ENCODE results near the gene PRSS48.

DNA sequence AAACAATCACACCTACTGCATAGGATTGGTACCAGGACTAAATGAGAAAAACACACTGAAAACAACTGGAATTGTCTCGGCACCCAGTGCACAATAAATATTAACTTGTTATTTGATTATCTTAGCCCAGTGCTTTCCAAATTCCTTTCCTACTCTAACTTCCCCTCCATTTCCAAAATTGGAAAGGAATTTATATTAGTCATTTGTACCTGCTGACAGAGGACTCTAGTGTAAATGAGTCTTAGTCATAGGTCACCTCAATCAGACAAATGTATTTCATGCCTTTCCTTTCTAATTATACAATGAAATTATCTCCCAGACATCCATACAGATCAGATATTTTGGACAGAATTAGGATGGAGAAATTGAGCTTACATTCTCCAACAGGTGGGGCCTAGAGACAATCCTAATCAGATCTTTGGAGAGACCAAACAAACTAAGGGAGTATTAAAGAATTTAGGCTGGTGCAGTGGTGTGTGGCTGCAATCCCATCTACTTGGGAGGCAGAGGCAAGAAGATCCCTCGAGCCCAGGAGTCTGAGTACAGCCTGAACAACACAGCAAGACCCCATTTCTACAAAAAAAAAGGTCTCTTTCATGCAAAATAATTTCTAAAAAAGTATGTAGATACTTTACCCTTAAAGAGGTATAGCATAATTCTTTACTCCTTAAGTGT lies 38.4 kb downstream of the PRSS48 start:
- TF ChIP-seq, protein P1, sequence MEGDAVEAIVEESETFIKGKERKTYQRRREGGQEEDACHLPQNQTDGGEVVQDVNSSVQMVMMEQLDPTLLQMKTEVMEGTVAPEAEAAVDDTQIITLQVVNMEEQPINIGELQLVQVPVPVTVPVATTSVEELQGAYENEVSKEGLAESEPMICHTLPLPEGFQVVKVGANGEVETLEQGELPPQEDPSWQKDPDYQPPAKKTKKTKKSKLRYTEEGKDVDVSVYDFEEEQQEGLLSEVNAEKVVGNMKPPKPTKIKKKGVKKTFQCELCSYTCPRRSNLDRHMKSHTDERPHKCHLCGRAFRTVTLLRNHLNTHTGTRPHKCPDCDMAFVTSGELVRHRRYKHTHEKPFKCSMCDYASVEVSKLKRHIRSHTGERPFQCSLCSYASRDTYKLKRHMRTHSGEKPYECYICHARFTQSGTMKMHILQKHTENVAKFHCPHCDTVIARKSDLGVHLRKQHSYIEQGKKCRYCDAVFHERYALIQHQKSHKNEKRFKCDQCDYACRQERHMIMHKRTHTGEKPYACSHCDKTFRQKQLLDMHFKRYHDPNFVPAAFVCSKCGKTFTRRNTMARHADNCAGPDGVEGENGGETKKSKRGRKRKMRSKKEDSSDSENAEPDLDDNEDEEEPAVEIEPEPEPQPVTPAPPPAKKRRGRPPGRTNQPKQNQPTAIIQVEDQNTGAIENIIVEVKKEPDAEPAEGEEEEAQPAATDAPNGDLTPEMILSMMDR (IDR thresholded peaks at IDR 0.05; ENCODE audit: low read length): no peak
- TF ChIP-seq EZH2phosphoT487 (IDR thresholded peaks at IDR 0.05; ENCODE audit: low read length) (no peak), EZH2 (optimal IDR thresholded peaks at IDR 0.05; ENCODE audit: low read depth, low read length) (no peak)

All from MM.1S (cell line).